Measurements from ENCODE around the gene DBP.

The DBP gene

GRCh38 chr19:48670699-48671445 is 33.7 kb upstream of the DBP start:
- TF ChIP-seq, protein P1, sequence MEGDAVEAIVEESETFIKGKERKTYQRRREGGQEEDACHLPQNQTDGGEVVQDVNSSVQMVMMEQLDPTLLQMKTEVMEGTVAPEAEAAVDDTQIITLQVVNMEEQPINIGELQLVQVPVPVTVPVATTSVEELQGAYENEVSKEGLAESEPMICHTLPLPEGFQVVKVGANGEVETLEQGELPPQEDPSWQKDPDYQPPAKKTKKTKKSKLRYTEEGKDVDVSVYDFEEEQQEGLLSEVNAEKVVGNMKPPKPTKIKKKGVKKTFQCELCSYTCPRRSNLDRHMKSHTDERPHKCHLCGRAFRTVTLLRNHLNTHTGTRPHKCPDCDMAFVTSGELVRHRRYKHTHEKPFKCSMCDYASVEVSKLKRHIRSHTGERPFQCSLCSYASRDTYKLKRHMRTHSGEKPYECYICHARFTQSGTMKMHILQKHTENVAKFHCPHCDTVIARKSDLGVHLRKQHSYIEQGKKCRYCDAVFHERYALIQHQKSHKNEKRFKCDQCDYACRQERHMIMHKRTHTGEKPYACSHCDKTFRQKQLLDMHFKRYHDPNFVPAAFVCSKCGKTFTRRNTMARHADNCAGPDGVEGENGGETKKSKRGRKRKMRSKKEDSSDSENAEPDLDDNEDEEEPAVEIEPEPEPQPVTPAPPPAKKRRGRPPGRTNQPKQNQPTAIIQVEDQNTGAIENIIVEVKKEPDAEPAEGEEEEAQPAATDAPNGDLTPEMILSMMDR (IDR thresholded peaks at IDR 0.05): no peak

DNA sequence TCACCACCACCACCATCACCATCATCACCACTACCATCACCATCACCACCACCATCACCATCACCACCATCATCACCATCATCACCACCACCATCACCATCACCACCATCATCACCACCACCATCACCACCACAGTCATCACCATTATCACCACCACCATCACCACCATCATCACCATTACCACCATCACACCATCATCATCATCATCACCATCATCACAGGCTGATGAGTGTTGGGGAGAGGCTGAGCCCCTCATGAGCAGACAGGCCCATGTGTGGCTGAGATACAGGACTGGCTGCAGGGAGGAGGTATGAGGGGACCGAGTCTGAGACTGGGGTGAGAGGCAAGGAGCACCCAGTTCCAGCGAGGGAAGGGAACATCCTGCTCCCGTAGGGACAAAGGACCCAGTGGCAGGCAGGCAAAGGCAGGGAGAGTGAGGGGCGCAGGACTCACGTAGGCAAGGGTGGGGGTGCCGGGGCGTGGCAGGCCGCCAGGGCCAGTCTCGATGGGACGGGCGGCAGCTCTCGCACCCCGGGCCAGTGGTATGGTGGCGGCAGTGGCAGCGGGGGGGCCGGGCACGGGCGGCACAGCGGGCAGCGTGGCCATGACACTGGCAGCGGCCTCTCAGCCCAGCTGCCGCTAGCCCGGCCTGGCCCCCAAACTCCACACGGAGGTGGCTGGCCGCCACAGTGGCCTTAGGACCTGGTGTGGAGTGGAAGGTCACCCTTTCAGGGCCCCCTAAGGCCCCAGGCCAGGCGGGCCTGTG is 32.9 kb upstream of the DBP start:
- TF ChIP-seq, protein P1 (IDR thresholded peaks at IDR 0.05): no peak

DNA sequence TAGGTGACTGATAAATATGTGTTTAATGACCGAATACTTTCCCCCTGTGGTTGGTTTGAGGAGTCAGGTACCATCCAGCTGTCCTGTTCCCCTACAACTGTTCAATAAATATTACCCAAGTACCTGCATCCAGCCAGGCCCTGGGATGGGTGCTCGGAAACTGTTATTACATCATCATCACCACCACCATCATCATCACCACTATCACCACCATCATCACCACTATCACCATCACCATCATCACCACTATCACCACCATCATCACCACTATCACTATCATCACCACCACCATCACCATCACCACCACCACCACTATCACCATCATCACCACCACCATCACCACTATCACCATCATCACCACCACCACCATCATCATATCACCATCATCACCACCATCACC is 31.6 kb upstream of the DBP start:
- TF ChIP-seq, protein P1 (IDR thresholded peaks at IDR 0.05): no peak

- TF ChIP-seq, protein P1 (IDR thresholded peaks at IDR 0.05): no peak
Observed at GRCh38 chr19:48668332-48668731, 31.2 kb upstream of the DBP start.

- TF ChIP-seq, protein P1 (IDR thresholded peaks at IDR 0.05): no peak
Observed at GRCh38 chr19:48665786-48666185, 28.6 kb upstream of the DBP start.

DNA sequence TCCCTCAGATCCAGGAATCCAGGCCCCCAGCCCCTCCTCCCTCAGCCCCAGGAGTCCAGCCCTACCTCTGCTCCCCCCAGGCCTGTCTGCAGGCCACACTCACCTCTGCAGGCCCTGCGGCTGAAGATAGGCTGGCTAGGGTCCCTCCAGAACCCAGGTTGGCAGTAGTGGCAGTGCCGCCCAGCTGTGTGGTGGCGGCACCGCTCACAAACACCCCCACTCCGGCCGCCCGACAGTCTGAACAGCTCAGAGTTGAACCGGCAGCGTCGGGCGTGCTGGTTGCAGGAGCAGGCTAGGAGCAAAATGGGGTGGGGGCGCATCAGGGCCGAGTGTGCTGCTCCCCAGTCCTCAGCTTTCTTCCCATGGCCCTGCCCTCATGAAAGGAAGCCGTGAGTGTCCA is 27.3 kb upstream of the DBP start:
- TF ChIP-seq, protein P1 (IDR thresholded peaks at IDR 0.05): no peak

- TF ChIP-seq, protein P1 (IDR thresholded peaks at IDR 0.05): no peak
Observed at GRCh38 chr19:48663667-48664066, 26.5 kb upstream of the DBP start.

Measured in LNCAP (cell line).